NOMO-1 treated with dmso at 0.1 percent for 144 hours (cell line): ENCODE measurements around the gene SH3PXD2A.

Experiments used
- DNase-seq: peaks from one replicate; lab custom pipeline; 2025; ENCODE audit not compliant: unreplicated experiment; lab: John Stamatoyannopoulos, UW

SH3PXD2A gene

GRCh38 chr10:103834436-103835095 lies 20.8 kb downstream of the SH3PXD2A start:
- DNase-seq: no peak

DNA sequence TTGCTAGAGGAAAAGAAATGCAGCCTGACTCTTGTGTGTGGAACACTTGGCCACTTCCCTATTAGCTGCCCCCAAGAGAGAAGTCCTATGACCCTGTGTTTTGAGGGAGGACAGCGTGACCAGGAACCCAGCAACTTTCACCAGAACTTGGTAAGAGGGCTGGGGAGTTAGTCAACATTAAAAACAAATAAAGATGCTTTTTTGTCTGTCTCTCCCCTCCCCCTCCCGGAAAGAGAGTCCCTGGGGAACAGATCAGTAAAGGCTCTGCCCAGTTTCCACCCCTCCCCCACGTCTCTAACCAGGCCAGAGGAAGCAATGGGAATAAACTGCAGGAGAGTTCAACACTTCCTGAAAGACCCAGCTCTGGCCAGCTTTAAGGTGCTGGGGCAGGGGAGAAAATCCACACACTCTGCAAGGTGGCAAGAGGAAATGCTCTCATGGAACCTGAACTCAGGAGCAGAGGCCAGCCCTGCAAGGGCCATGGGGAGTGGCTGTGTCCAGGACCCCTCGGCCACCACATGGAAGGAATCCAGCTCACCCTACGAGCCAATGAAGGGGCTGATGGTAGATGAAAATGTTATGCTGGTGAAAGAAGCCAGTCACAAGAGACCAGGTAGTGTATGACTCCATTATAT lies 21.5 kb downstream of the SH3PXD2A start:
- no peak for DNase-seq

DNA sequence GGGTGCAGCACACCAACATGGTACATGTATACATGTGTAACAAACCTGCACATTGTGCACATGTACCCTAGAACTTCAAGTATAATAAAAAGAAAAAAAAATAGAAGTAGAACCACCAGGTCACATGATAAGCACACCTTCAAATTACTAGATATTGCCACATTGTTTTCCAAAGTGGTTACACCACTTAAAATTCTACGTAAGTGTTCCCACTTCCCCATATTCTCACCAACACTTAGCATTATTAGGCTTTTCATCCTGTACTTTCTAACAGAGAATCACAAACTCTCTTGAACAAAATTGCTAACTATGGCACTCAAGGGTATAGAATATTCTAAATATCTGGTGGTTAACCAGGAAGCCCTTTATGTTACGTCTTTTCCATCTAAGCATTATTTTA lies 22.6 kb downstream of the SH3PXD2A start:
- no peak for DNase-seq

DNA sequence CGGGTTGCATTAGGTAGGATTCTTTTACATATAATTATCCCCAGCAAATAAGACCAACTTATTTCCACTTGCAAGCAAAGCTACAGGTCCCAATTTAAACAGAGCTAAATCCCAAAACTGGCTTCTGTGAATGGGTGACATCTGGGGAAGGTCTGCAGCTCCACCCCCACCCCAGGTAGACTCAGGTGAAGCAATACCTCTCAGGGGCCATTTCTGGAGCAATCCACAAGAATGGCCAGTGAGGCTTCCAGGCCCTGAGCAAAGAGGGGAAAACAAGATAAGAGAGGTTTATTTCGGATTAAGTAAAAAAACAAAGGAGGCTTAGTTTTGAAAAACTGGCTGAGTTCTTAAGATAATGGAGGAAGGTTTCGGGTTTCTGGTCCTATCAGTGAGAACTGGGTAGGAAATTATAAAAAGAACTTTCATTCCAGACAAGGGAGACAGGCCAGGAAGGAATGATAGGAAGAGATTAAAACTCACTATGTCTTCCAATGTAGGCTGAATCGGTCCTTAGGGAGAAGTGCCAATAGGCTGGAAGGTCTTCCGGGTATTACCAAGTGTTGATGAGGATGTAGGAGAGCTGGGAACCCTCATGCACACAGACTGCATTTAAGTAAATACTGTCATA lies 25.4 kb downstream of the SH3PXD2A start:
- DNase-seq: no peak

DNA sequence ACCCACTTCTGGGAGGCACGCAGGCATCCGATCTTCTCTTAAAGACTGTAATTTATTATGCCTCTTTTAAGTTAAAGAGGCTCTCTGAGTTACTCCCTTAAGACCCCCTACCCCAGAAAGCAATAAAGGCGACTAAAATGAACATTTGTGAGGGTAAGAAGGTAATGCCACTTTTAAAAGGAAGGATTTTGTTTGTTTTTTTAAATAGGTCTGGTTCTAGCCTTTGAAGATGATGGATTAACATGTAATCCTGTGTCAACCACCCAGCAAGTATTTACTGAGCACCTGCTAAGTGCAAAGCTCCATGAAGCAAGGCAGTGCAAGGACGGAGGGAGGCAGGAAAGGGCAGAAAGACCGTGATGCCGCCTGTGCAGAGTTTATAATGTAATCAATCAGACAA lies 26.1 kb downstream of the SH3PXD2A start:
- DNase-seq: no peak

DNA sequence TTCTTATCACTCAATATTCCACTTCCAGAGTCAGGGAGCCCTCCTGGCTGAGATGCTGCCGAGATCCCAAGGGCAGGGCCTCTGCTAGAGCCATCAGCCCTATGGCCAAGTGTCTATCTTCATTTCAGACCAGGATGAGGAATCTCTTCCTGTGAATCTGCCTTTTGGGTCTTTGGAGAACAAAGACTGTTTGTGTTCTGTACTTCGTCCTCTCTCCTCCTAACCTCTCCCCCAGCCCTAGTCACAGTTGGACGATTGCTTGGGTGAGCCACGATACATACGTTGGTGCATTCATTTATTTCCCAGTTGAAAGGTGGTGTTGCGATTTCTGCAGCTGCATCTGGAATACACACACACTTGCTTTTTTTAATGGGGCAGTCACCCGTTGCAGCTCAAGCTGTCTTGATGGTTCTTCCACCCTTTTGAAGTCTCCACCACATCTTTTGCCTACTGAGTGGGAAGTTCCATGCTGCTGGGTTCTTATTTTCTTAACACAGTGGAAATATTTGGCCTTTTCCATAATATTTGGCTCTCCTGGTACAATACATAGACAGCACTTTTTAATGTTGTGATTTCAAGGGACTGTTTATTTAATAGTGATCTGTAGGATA lies 26.7 kb downstream of the SH3PXD2A start:
- DNase-seq: no peak

GRCh38 chr10:103828107-103828506 lies 27.3 kb downstream of the SH3PXD2A start:
- DNase-seq: no peak

GRCh38 chr10:103826885-103827284 lies 28.5 kb downstream of the SH3PXD2A start:
- no peak for DNase-seq

DNA sequence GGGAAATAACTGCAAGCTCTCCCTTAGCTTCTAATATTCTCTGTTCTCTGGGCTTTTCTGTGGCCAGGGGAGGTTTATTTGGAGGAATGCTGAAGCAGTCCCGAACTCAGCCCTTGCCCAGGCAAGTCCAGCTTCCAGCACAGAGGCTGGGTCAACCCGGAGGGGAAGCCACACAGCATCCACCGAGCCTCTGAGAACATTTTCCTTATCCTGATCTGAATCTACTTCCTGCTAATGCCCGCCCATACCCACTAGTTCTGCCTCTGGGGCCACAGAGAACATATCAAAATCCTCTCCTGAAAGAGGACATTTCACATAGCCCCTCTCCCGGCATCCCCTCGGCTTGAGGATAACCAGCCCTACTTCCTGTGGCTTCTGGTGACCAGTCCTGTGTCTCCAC lies 31.1 kb downstream of the SH3PXD2A start:
- no peak for DNase-seq

GRCh38 chr10:103823706-103824272 lies 31.6 kb downstream of the SH3PXD2A start:
- DNase-seq: no peak

DNA sequence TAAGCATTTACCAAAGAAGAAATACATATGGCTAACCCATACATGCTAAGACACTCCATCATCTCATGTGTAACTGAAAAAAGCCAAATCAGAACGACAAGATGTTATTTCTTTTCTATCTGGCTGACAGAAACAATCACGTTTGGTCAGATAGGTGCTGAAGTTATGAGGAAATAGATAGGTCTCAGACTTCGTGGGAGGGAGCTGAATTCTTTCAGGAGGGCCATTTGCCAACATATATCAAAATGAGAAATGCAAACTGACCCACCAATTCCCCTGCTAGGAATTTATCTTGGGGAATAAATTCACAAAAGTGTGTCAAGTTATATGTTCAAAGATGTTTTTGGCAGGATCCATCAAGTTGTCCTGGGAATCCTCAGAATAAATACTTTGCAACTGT lies 32.6 kb downstream of the SH3PXD2A start:
- no peak for DNase-seq

GRCh38 chr10:103822107-103822716 lies 33.2 kb downstream of the SH3PXD2A start:
- DNase-seq: no peak

- no peak for DNase-seq
Observed at GRCh38 chr10:103820101-103821062, 35.0 kb downstream of the SH3PXD2A start.

- no peak for DNase-seq
Observed at GRCh38 chr10:103819493-103819892, 35.9 kb downstream of the SH3PXD2A start.

DNA sequence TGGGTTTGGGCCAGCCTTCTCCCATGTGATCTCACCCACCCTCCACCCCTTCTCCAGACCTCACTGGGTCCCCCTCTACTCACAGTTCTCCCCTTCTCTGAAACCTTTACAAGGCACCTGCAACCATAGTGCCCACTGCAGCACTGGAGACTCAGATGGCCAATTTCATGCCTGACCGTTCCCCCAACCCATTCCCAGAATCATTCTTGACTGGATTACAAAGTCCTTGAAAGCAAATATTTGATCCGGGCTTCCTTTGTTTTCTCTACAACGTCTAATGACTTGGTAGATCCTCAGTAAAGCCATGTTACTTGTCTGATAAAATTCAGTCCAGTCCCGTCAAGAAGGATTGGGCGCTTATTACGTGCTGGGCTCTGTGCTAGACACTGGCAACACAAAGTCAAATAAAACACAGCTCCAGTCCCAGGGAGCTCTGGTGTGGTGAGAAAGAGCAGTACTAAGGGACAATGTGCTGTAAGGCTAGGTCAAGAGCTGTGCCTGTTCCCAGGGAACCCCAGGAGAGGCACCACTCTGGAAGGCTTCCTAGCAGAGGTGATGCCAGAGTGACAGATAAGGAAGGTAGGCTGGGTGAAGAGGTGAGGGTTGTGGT lies 36.5 kb downstream of the SH3PXD2A start:
- DNase-seq: no peak

DNA sequence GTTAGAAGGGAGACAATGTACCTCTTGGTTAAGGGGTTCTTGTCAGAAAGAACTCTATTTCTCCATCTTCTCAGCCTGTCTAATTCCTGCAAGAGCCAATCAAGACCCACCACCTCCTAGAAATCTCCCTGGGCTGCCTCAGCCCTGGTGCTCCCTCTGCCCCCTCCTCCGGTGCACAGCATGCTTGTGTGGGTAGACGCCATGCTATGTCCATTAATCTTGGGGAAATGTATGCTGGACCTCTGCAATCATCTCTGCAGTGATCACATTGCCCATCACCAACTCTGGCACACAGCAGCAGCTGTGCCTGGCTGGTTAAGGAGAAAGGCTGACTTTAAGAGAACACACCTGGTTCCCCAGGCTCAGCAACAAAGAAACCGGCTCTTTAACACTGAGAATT lies 37.3 kb downstream of the SH3PXD2A start:
- DNase-seq: no peak

DNA sequence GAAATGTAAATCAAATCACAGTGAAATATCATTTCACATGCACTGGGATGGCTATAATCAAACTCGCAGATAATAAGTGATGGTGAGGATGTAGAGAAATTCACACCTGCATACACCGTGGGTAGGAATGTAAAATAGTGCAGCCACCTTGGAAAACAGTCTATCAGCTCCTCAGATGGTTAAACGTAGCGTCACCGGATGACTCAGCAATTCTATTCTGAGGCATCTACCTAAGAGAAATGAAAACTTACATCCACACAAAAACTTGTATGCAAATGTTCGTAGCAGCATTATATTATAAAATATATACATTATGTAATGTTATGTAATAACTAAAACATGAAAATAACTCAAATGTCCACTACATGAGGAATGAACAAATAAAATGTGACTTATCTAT lies 38.9 kb downstream of the SH3PXD2A start:
- DNase-seq: no peak

- no peak for DNase-seq
Observed at GRCh38 chr10:103814626-103815370, 40.6 kb downstream of the SH3PXD2A start.

DNA sequence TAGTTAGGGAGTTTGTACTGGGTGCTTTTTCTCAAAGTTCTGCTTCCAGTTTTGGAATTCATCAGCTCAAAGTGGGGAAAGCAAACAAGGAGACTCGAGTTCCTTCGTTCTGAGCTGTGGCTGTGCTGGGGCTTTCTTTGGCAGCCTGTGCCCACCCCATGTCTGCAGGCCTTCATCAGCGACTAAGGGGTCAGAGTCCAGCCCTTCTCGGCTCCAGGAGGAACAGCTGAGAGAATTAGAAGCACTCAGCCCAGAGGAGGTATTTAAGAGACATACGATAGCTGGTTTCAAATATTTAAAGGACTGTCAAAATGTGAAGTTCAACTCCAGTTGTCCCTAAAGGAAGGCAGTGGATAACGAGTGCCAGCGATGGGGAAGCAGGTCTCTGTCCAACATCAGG lies 41.3 kb downstream of the SH3PXD2A start:
- no peak for DNase-seq
